ENCODE data around the gene GINS1.

DNA sequence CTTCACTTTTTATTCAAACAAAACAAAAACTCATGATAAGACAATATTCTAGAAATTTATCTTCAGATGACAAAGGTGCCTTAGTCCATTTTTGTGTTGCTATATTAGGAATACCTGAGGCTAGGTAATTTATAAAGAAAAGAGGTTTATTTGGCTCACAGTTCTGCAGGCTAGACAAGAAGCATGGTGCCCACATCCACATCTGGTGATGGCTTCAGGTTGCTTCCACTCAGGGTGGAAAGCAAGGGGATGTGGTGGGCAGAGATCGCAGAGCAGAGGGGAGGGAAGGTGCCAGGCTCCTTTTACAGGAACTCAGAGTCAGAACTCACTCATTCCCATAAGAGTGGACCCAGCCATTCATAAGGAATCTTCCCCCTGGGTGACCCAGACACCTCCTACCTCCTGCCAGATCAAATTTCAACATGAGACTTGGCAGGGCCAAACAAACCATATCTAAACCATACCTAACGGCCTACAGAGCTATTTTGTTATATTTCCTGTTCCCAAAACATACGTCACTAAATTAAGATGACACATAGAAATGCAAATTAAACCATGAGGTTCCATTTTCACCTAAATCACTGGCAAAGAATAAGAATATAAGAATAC lies 43.2 kb upstream of the GINS1 start:
- TF ChIP-seq, protein P1, sequence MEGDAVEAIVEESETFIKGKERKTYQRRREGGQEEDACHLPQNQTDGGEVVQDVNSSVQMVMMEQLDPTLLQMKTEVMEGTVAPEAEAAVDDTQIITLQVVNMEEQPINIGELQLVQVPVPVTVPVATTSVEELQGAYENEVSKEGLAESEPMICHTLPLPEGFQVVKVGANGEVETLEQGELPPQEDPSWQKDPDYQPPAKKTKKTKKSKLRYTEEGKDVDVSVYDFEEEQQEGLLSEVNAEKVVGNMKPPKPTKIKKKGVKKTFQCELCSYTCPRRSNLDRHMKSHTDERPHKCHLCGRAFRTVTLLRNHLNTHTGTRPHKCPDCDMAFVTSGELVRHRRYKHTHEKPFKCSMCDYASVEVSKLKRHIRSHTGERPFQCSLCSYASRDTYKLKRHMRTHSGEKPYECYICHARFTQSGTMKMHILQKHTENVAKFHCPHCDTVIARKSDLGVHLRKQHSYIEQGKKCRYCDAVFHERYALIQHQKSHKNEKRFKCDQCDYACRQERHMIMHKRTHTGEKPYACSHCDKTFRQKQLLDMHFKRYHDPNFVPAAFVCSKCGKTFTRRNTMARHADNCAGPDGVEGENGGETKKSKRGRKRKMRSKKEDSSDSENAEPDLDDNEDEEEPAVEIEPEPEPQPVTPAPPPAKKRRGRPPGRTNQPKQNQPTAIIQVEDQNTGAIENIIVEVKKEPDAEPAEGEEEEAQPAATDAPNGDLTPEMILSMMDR (IDR thresholded peaks at IDR 0.05) = no peak
- TF ChIP-seq POLR2A (IDR thresholded peaks at IDR 0.05) (no peak), POLR2AphosphoS5 (IDR thresholded peaks at IDR 0.05) (no peak)
